Measurements from ENCODE around the gene TRIM42. TPM values are rescaled to one million over a fixed set of nuclear protein-coding genes. Genes with fewer than 3 reads are reported as not detected.

Gene TRIM42
- total and polyA plus RNA-seq, 9 of the 15 experiments (the other 6 are each of a cell fraction or from before 2014, with no cell fraction given): not detected

DNA sequence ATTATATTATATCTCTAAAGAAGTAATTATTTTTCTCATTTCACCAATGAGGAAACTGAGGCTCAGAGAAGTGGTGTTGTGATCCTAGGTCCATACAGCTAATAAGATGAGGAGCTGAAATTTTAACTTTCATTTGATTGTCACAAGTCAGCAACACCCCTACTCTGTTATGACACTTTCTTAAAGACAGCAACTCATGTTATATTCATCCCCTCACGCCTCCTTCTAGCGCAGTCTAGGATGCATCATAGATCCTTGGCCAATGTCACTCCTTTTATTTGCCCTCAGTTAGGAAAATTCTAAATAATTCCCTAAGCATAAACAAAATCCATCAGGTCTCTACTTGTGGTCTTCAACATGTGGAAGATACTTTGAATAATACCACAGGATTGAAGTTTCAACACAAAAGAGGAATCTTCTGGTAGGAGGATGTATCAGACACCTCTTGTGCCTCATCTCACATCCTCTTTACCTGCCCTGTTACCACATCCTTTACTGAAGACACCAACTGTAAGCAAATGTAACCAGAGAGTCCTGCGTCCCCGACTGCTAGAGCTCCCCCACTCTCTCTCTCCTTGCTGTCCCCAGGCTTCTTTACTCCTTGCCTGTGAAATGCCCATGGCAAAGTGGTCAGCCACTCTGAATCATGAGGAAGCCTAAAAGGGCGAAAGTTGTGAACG lies 53.7 kb downstream of the TRIM42 start:
- TF ChIP-seq RBM34 (IDR thresholded peaks at IDR 0.05; ENCODE audit: borderline replicate concordance, insufficient read depth, low read length): no peak
- TF ChIP-seq ZFP36 (IDR thresholded peaks at IDR 0.05; ENCODE audit: low read depth, low read length, partially characterized antibody): no peak
- no peak for TF ChIP-seq ZBED1 (IDR thresholded peaks at IDR 0.05)
- DNase-seq (ENCODE audit: extremely low read depth in 1 of 4, low spot score in 3 of 4) (no peak), ATAC-seq (no peak), FAIRE-seq (no peak)
- no TSS peak for BruUV-seq (replicated peaks)
- Histone ChIP-seq H3K27ac (ENCODE audit: extremely low read depth, low read depth, low read length) (no peak overlapping the region), H3K36me3 (ENCODE audit: control insufficient read depth, insufficient read depth, low read length) (no peaks in the 10 kb centered on the region), H4K20me1 (replicated peaks; ENCODE audit: control insufficient read depth, insufficient read depth, low read length) (no peaks in the 10 kb centered on the region), H3K4me3 (no peak overlapping the region), H3K79me2 (ENCODE audit: control insufficient read depth, insufficient read depth, low read length) (no peaks in the 10 kb centered on the region), H3K9ac (ENCODE audit: insufficient read depth in 1 of 2, low read depth in 2 of 2, low read length in 2 of 2) (no peak overlapping the region), H3K4me1 (replicated peaks in 1 of 2; ENCODE audit: control insufficient read depth in 2 of 2, insufficient read depth in 2 of 2, low read length in 2 of 2) (no peaks in the 10 kb centered on the region; a peak in 1 of 5 replicates), H3K4me2 (ENCODE audit: insufficient read depth, low read length) (no peak overlapping the region), H3K27me3 (ENCODE audit: control insufficient read depth in 2 of 2, insufficient read depth in 2 of 2, low read length in 2 of 2) (peaks cover 0 to 12% of the 10 kb centered on the region in 2 experiments; a peak in 2 of 5 replicates), H3K9me3 (replicated peaks; ENCODE audit: control insufficient read depth, insufficient read depth, low read depth, low read length) (no peaks in the 10 kb centered on the region), H2AFZ (ENCODE audit: low read depth, low read length) (no peak overlapping the region), H3K9me1 (ENCODE audit: control insufficient read depth, insufficient read depth, low read length) (no peaks in the 10 kb centered on the region)
- in situ Hi-C loops (cut with MboI) (no loop called here), intact Hi-C loops (cut with micrococcal nuclease) (no loop called here)
- WGBS (ENCODE audit: insufficient coverage, low coverage, missing lambda C conversion rate): 0% methylated on average over 5 of the region's 6 CpGs
- CTCF ChIA-PET (ENCODE audit: low intra/inter-chr PET ratio): no interaction called here
- POLR2A ChIA-PET: interaction anchor here (0.8 kb wide), 1 partner anchor 9 kb away, joined by 5 read pairs; no protein-coding TSS in a partner anchor

- Histone ChIP-seq H2AFZ (ENCODE audit: low read depth, low read length) (no peak overlapping the region), H3K9me1 (ENCODE audit: control insufficient read depth, insufficient read depth, low read length) (no peaks in the 10 kb centered on the region), H3K36me3 (ENCODE audit: control insufficient read depth, insufficient read depth, low read length) (no peaks in the 10 kb centered on the region), H3K9me3 (replicated peaks; ENCODE audit: control insufficient read depth, insufficient read depth, low read depth, low read length) (no peaks in the 10 kb centered on the region), H3K4me1 (replicated peaks in 1 of 2; ENCODE audit: control insufficient read depth in 2 of 2, insufficient read depth in 2 of 2, low read length in 2 of 2) (no peaks in the 10 kb centered on the region; a peak in 1 of 5 replicates), H3K4me2 (ENCODE audit: insufficient read depth, low read length) (no peak overlapping the region), H3K27me3 (ENCODE audit: control insufficient read depth in 2 of 2, insufficient read depth in 2 of 2, low read length in 2 of 2) (peaks cover 0 to 6% of the 10 kb centered on the region in 2 experiments; a peak in 2 of 5 replicates), H3K79me2 (ENCODE audit: control insufficient read depth, insufficient read depth, low read length) (no peaks in the 10 kb centered on the region), H4K20me1 (replicated peaks; ENCODE audit: control insufficient read depth, insufficient read depth, low read length) (no peaks in the 10 kb centered on the region), H3K4me3 (no peak overlapping the region), H3K9ac (ENCODE audit: insufficient read depth in 1 of 2, low read depth in 2 of 2, low read length in 2 of 2) (no peak overlapping the region), H3K27ac (ENCODE audit: extremely low read depth, low read depth, low read length) (no peak overlapping the region)
- FAIRE-seq: no peak
- ChIA-PET POLR2A (no interaction called here), CTCF (ENCODE audit: low intra/inter-chr PET ratio) (no interaction called here)
- no peak for ATAC-seq
- in situ Hi-C loops (cut with MboI): no loop called here
- 0% methylated on average over 3 of the region's 3 CpGs for WGBS (ENCODE audit: insufficient coverage, low coverage, missing lambda C conversion rate)
- intact Hi-C loops (cut with micrococcal nuclease): no loop called here
- DNase-seq (ENCODE audit: extremely low read depth in 1 of 4, low spot score in 3 of 4): no peak
- BruUV-seq (replicated peaks): no TSS peak
- TF ChIP-seq ZNF778 (CRISPR knock-in tag; IDR thresholded peaks at IDR 0.05) (no peak), CC2D1A (IDR thresholded peaks at IDR 0.05) (no peak), DIDO1 (tag; IDR thresholded peaks at IDR 0.05; ENCODE audit: low read depth) (no peak), VEZF1 (CRISPR knock-in tag; IDR thresholded peaks at IDR 0.05) (no peak), SMAD2 (IDR thresholded peaks at IDR 0.05; ENCODE audit: low read depth, low read length) (no peak)
- TF ChIP-seq, protein P1, sequence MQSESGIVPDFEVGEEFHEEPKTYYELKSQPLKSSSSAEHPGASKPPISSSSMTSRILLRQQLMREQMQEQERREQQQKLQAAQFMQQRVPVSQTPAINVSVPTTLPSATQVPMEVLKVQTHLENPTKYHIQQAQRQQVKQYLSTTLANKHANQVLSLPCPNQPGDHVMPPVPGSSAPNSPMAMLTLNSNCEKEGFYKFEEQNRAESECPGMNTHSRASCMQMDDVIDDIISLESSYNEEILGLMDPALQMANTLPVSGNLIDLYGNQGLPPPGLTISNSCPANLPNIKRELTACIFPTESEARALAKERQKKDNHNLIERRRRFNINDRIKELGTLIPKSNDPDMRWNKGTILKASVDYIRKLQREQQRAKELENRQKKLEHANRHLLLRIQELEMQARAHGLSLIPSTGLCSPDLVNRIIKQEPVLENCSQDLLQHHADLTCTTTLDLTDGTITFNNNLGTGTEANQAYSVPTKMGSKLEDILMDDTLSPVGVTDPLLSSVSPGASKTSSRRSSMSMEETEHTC (IDR thresholded peaks at IDR 0.05): no peak
- TF ChIP-seq, protein P2, sequence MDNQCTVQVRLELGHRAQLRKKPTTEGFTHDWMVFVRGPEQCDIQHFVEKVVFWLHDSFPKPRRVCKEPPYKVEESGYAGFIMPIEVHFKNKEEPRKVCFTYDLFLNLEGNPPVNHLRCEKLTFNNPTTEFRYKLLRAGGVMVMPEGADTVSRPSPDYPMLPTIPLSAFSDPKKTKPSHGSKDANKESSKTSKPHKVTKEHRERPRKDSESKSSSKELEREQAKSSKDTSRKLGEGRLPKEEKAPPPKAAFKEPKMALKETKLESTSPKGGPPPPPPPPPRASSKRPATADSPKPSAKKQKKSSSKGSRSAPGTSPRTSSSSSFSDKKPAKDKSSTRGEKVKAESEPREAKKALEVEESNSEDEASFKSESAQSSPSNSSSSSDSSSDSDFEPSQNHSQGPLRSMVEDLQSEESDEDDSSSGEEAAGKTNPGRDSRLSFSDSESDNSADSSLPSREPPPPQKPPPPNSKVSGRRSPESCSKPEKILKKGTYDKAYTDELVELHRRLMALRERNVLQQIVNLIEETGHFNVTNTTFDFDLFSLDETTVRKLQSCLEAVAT (IDR thresholded peaks at IDR 0.05): no peak
Measured at GRCh38 chr3:140733623-140734022, 55.8 kb downstream of the TRIM42 start.

Measured in K562 (cell line).